GM21576 (cell line): ENCODE measurements around the gene GRM2.
"Not testable (repeated sequence)": the region's sequence is repeated elsewhere in the genome, so short reads cannot be mapped to it uniquely, and the experiment has no call there.

Experiments
- ATAC-seq: cut with Tn5 transposase; IDR thresholded peaks from one replicate; pipeline ENCODE4 v1.9.1; 2021; ENCODE audit warnings: mild to moderate bottlenecking, moderate library complexity; ENCODE audit not compliant: unreplicated experiment

The GRM2 gene

DNA sequence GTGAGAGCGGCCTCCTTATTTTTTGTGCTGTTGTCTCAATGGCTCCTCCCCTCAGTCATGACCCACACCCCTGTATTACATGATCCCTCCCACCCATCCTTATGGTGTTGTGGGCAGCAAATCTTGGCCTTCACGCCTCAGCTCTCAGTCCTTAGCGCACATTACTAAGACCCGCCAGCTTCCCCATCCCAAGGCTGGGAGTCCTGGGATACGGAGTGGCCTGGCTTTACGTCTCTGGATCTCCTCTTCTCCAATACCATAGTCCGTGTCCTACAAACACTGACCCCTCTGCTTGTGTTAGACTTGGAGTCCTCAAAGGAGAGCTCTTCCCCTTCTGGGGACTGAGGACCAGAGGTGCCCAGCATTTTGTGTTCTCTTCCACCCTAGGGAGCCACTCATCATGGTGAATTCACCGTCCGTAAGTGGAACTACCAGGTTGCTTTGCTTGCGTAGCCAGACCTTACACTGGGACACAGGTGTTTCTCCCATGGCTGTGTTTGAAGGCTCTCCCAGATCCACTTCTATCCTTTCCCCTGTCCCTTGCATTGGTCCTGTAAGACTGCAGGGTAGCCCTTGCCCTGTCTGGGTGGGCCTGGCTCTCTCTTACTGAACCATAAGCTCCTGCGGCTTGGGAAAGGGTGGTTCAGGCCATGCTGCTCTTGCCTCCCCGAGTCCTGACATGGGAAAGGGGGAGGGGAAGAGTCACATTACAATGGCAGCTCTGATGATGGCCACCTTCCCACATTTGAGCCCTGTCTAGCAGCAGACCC is 13.6 kb downstream of the GRM2 start:
- ATAC-seq, result no peak

DNA sequence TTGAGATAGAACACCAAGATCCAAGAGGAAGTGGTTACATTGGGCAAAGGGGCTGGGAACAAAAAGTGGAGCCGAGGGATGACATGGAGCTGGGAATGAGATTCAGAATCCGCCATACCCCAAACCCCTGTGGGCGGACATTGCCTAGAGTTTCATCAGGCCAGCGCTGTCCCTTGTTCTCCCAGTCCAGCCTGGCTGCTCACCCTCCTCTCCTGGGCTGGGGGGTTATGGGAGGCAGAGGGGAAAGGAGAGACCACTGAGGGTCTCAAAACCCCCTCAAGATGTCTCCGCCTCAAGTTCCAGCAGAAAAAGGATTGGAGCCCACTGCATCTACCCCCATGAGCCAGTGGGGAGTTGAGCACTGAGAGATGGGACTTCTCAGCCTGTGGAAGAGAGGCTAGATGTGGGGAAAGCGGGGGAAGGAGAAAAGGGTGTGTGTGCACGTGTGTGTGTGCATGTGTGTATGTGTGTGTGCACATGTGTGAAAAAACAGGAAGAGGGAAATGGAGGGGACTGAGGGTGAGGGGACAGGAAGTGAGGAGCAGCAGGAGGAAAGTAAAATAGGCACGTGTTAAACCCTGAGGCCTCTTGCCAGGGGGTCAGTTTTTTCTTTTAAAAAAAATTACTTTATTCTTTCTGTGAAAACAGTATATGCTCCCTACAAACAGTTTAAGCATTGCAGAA is 14.3 kb downstream of the GRM2 start:
- ATAC-seq, result no peak

DNA sequence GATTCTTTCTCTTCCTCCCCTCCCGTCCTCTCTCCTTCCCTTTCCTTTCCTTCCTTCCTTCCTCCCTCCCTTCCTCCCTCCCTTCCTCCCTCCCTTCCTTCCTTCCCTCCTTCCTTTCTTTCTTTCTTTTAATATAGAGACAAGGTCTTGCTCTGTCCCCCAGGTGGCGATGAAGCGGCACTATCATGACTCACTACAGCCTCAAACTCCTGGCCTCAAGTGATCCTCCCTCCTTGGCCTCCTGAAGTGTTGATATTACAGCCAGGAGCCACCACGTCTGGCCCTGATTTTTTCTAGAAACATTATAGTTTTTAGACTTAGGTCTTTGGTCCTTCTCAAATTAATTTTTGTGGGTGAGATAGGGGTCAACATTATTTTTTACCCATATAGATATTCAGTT is 15.5 kb downstream of the GRM2 start:
- no peak for ATAC-seq

DNA sequence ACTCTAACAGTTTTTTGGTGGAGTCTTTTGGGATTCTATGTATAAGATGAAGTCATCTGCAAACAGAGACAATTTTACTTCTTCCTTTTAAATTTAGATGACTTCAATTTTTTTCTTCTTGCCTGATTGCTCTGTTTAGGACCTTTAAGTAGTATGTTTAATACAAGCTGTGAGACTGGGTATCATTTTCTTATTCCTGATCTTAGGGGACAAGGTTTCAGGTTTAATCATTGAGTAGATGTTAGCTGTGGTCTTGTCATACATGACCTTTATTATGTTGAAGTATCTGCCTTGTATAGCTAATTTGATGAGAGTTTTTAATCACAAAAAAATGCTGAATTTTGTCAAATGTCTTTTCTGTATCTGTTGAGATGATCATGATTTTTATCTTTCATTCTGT is 20.6 kb downstream of the GRM2 start:
- no peak for ATAC-seq

DNA sequence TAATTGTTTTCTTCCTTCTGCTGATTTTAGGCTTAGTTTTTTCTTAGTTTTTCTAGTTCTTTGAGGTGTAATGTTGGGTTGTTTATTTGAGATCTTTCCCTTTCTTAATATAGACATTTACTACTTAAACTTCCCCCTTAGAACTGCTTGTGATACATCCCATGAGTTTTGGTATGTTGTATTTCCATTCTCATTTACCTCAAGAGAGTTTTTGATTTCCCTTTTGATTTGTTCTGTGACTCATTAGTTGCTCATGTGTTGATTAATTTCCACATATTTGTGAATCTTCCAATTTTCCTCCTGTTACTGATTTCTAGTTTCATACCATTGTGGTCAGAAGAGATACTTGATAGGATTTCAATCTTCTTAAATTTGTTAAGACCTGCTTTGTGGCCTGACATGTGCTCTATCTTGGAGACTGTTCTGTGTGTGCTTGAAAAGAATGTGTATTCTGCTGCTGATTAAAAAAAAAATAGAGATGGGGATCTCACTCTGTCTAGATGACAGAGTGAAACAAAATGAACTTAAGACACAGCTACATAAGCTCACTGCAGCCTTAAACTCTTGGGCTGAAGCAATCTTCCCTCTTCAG is 22.3 kb downstream of the GRM2 start:
- no peak for ATAC-seq

DNA sequence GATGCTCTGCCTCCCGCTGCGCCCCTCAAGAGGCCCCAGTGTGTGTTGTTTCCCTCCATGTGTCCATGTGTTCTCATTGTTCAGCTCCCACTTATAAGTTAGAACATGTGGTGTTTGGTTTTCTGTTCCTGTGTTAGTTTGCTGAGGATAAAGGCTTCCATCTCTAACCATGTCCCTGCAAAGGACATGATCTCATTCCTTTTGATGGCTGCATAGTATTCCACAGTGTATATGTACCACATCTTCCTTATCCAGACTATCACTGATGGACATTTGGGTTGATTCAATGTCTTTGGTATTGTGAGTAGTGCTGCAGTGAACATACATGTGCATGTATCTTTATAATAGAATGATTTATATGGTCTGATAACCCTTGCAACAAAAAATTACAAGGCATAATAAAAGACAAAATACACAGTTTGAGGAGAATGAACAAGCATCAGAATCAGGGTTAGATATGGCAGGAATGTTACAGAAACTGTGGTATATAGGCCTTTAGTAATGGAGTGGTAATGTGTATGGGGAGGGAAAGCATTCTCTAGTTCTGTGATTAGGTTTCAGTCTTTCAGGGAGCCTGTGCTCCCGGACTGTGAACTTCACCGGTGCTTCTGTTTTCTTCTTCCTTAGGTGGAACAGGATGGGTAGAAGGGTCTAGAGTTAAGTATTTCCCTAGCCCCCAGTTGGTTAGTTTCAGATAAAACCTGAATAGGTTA is 27.1 kb downstream of the GRM2 start:
- ATAC-seq, result no peak

DNA sequence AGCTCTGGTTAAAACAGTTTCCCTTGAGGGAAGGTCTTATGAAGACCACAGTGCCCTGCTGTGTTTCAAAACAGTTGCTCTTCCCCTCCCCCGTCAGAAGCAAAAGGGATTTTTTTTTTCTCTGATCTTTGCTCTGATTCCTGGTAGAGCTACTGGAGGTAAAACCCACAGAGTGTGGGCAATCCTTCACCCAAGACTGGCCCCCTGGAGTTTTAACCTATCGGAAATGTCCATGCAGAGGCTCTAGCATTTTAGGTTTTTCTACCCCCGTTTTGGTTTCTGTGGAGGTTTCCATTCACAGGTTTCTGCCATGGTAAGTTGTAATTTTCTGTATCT is 27.7 kb downstream of the GRM2 start:
- ATAC-seq, result no peak

DNA sequence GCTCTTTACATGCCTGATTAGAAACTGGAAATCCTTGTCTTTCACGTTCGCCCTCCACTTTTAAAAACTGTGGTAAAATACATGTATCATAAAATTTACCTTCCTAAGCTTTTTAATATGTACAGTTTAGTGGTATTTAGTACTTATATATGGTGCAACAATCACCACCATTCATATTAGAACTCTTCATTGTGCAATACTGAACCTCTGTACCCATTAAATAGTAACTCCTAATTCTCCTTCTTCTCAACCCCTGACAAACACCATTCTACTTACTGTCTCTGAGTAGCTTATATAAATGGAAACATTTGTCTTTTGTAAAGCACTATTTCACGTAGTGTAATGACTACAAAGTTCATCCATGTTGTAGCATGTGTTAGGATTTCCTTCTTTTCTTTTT is 28.2 kb downstream of the GRM2 start:
- ATAC-seq, result no peak

DNA sequence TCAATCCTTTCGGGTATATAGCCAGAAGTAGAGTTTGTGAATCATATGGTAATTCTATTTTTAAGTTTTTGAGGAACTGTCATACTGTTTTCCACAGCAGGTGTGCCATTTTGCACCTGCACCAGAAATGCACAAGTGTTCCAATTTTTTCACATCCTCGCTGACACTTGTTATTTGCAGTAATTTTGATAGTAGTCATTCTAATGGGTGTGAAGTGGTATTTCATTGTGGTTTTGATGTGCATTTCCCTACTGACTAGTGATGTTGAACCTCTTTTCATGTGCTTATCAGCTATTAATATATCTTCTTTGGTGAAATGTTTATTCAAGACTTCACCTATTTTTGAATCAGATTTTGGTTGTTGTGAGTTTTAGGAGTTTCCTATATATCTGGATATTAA is 29.1 kb downstream of the GRM2 start:
- no peak for ATAC-seq

DNA sequence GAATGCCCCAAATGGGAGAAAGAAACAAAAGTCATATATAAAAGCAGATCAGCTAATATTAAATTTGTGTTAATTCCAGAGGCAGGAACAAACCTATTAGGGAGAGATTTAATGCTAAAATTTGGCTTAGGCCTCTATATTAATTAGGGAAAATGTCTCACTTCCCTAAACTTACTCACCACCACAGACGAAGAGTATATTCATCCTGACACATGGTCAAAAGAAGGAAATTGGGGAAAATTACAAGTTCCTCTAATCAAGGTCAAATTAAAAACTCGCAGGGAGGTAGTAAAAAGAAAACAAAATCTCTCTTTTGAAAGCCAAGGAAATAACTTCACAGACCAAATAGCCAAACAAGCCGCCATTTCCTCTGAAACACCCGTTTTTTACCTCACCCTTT is 32.2 kb downstream of the GRM2 start:
- ATAC-seq, result no peak

DNA sequence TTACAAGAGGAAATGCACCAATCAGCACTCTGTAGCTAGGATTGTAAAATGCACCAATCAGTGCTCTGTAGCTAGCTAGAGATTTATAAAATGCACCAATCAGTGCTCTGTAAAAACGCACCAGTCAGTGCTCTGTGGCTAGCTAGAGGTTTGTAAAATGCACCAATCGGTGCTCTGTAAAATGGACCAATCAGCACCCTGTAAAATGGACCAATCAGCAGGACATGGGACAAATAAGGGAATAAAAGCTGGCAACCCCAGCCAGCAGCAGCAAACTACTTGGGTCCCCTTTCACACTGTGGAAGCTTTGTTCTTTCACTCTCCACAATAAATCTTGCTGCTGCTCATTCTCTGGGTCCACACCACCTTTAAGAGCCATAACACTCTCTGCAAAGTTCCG is 35.5 kb downstream of the GRM2 start:
- not testable (repeated sequence) for ATAC-seq

DNA sequence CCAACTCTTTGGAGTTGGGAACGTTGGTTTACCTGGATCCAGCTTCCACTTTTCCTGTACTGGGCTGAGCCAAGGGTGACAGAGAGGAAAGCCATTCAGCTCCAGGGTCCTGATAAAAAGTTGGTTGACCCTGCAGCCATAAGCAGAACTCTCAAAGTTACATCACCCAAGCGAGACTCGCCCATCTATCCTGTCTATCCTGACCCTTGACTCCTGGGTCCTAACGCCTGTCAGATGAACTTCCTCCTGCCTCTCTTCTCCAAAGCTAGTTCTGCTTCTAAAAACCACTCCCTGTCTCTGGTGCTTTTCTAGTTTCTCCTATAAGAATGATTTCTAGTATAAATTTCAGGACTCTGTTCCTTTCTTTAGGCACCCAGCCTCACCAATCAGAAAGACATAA is 36.1 kb downstream of the GRM2 start:
- ATAC-seq, result not testable (repeated sequence)

DNA sequence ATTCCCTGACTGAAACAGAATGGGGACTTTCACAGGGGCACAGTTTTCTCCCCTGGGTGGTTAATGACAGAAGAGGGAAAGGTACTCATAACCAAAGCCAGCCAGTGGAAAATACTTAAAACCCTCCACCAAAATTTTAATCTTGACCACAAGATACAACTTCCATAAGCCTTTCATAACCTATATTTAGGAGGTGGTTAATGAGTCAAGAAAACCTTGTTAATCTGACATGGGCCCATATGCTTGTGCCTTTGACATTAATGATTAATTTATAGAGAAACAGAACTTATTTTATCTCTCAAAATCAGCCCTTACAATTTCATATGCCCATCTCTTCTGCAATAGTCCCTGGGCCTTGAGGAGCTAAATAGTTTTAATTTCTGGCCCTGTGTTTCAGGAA is 41.0 kb downstream of the GRM2 start:
- ATAC-seq, result no peak

DNA sequence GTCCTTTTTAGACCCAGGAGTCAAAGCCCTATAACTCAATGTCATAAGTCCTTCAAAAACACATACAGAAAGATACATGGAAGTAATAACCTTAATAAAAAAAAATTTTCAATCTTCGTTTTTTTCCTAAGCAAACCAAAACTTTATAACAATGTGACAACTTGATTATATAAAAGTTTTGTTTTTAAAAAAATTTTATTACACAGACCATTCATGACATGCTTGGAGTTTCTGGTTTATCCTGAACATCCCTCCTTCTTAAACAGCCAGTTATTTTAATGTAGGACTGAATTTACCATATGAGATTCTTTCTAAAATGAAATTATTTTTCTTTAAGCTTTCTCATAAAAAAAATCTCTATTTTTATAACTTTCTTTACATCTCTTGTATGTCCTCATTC is 41.5 kb downstream of the GRM2 start:
- ATAC-seq, result no peak

DNA sequence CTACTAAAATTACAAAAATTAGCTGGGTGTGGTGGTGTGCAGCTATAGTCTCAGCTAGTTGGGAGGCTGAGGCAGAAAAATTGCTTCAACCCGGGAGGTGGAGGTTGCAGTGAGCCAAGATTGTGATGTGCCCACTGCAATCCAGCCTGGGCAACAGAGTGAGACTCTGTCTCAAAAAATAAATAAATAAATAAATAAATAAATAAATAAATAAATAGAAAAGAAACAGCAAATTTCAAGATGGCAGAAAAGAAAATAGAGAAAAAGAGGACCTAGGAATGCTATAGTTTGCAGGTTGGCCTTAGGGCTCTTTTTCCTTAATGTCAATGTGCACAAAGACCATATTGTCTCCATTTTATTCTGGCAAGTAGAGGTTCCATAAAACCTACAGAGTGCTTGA is 44.0 kb downstream of the GRM2 start:
- no peak for ATAC-seq

DNA sequence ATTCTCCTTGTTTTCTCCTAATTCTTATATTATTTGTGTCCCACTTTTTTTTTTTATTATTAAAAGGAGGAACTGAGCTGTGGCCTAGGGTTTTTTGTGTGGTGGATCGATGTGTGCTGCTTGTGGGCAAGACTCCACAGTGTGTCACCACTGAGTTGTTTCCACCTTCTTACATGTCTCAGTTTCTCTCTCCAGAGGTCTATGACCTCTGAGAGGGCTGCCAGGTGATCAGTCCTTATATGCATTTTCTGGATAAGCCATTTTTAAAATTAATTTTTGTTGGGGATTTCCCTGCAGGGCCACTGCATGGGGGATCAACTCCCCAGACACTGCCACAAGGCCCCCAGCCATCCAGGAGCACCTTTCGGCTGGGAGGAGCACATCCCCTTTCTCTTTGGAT is 44.4 kb downstream of the GRM2 start:
- no peak for ATAC-seq

DNA sequence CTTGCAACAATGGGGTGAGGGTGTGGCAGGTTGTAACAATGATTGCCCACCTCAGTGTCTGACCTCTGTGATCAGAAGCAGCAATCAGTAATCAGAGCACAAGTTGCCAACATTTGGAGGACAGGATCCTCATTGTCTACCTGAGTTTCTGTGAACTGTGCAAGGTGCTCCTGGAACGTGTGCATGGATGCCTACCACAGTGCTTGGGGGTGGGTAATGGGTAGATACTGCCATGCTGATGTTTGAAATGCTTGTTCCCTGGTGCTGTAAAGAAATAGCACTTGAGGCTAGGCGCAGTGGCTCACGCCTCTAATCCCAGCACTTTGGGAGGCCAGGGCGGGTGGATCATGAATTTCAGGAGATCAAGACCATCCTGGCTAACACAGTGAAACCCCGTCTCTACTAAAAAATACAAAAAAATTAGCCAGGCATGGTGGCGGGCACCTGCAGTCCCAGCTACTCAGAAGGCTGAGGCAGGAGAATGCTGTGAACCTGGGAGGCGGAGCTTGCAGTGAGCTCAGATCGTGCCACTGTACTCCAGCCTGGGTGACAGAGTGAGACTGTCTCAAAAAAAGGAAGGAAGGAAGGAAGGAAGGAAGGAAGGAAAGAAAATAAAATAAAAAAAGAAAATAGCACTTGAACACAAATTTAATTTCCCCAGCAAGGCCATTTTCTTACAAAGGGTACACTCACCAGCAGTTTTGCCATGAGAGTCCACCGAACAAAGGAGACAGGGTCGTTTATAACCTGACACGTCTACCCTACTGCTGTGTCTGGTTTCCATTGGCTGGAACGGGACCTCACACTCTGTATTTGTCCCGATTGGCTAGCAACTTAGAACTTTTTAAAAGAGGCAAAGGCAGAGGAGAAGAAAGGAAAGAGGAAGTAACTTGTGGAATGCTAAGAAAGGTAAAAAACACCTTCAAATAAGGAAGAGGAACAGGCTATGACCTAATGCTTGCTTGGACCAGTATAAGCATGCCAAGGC is 47.2 kb downstream of the GRM2 start:
- ATAC-seq, result not testable (repeated sequence)

DNA sequence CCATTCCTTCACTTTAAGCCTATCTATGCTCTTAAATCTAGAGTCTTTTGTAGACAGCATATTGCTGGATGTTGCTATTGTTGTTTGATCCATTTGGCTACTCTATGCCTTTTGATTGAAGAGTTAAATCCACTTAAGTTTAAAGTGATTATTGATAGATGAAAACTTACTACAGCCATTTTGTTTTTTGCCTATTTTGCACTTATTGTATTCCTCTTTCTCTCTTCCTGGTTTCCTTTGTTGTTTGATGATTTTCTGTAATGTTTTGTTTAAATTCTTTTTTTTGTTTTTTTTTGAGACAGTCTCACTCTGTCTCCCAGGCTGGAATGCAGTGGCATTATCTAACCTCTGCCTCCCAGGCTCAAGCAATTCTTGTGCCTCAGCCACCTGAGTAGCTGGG is 52.3 kb downstream of the GRM2 start:
- no peak for ATAC-seq
